Activated naive CD4-positive, alpha-beta T cell treated with anti-CD3 and anti-CD28 coated beads for 36 hours (primary cell): ENCODE measurements around the gene ACER1. TPM values are rescaled to one million over a fixed set of nuclear protein-coding genes. Genes with fewer than 3 reads are reported as not detected.
A peak's percentile ranks its signal among the peaks of the same experiment; 100 is the strongest.

ENCODE experiments used
- CTCF ChIA-PET: fragments of 350-600 bp; sonication (Branson Sonifier 250); formaldehyde crosslinking; loops from one replicate; lab custom pipeline; 2021; ENCODE audit warnings: antibody characterized with exemption; lab: Charles Lee
- DNase-seq: peaks from one replicate; pipeline ENCODE4 v3.0.0-alpha.2; 2020
- H3K27ac Mint-ChIP-seq: one replicate; pipeline ENCODE4 v1.8.0; 2021; ENCODE audit warnings: mild to moderate bottlenecking, mixed read lengths
- H3K27me3 Mint-ChIP-seq: one replicate; pipeline ENCODE4 v1.8.0; 2021; ENCODE audit warnings: low read depth, mixed read lengths
- H3K36me3 Mint-ChIP-seq: one replicate; pipeline ENCODE4 v1.8.0; 2021; ENCODE audit warnings: low read depth, mixed read lengths
- H3K4me1 Mint-ChIP-seq: one replicate; pipeline ENCODE4 v1.8.0; 2021; ENCODE audit warnings: low read depth, mixed read lengths
- H3K4me3 Mint-ChIP-seq: one replicate; pipeline ENCODE4 v1.8.0; 2021; ENCODE audit warnings: mild to moderate bottlenecking, moderate library complexity, mixed read lengths
- H3K9me3 Mint-ChIP-seq: one replicate; pipeline ENCODE4 v1.8.0; 2021; ENCODE audit warnings: mixed read lengths
- intact Hi-C: fragments of 100-400 bp; cut with micrococcal nuclease; formaldehyde crosslinking; loops from one replicate; pipeline ENCODE4 v1.15.1; 2023
- total RNA-seq, 2 experiments: library from RNA; stranded (reverse); gene quantifications; one replicate each; pipeline ENCODE4 v1.2.3, GENCODE V29; 2021

ACER1 gene
- total RNA-seq, 2 experiments from 2014 or later = not detected

- CTCF ChIA-PET = interaction anchor here (1.1 kb wide), 1 partner anchor 97 kb away, joined by 3 read pairs; no protein-coding TSS in a partner anchor
- no peak overlapping the region for H3K4me3 Mint-ChIP-seq
- H3K9me3 Mint-ChIP-seq = no peaks in the 10 kb centered on the region
- peaks cover 17% of the 10 kb centered on the region for H3K36me3 Mint-ChIP-seq
- no peaks in the 10 kb centered on the region for H3K27me3 Mint-ChIP-seq
- peaks cover 31% of the 10 kb centered on the region for H3K4me1 Mint-ChIP-seq
- DNase-seq = no peak
- no peak overlapping the region for H3K27ac Mint-ChIP-seq
- intact Hi-C loops = loop anchor here (10.0 kb wide), 1 partner anchor 234 kb away; the partner anchor contains the start of gene TUBB4A
Measured at GRCh38 chr19:6270822-6271221, 62.6 kb downstream of the ACER1 start.

- peaks cover 17% of the 10 kb centered on the region for H3K36me3 Mint-ChIP-seq
- H3K9me3 Mint-ChIP-seq = no peaks in the 10 kb centered on the region
- H3K4me1 Mint-ChIP-seq = peaks cover 29% of the 10 kb centered on the region
- no peak overlapping the region for H3K27ac Mint-ChIP-seq
- DNase-seq = no peak
- intact Hi-C loops = loop anchor here (10.0 kb wide), 1 partner anchor 235 kb away; the partner anchor contains the start of gene TUBB4A
- no peaks in the 10 kb centered on the region for H3K27me3 Mint-ChIP-seq
- no peak overlapping the region for H3K4me3 Mint-ChIP-seq
- CTCF ChIA-PET = interaction anchor here (1.1 kb wide), 1 partner anchor 96 kb away, joined by 3 read pairs; no protein-coding TSS in a partner anchor
Measured at GRCh38 chr19:6270076-6270745, 63.2 kb downstream of the ACER1 start.

- Mint-ChIP-seq H3K27me3 (no peaks in the 10 kb centered on the region), H3K36me3 (peaks cover 19% of the 10 kb centered on the region), H3K4me3 (no peak overlapping the region), H3K27ac (no peak overlapping the region), H3K4me1 (peaks cover 26% of the 10 kb centered on the region), H3K9me3 (no peaks in the 10 kb centered on the region)
- no peak for DNase-seq
- intact Hi-C loops = no loop called here
- CTCF ChIA-PET = no interaction called here
Measured at GRCh38 chr19:6269101-6269886, 64.1 kb downstream of the ACER1 start.

GRCh38 chr19:6268382-6268771 is 65.0 kb downstream of the ACER1 start:
- intact Hi-C loops = no loop called here
- H3K27me3 Mint-ChIP-seq = no peaks in the 10 kb centered on the region
- no peak for DNase-seq
- peaks cover 19% of the 10 kb centered on the region for H3K36me3 Mint-ChIP-seq
- CTCF ChIA-PET = interaction anchor here (0.6 kb wide), 1 partner anchor 621 kb away, joined by 3 read pairs; no protein-coding TSS in a partner anchor
- peaks cover 18% of the 10 kb centered on the region for H3K4me1 Mint-ChIP-seq
- H3K9me3 Mint-ChIP-seq = no peaks in the 10 kb centered on the region
- H3K27ac Mint-ChIP-seq = peak overlapping the region; percentile 66
- H3K4me3 Mint-ChIP-seq = no peak overlapping the region

- peaks cover 14% of the 10 kb centered on the region for H3K4me1 Mint-ChIP-seq
- H3K36me3 Mint-ChIP-seq = peaks cover 20% of the 10 kb centered on the region
- intact Hi-C loops = no loop called here
- H3K27ac Mint-ChIP-seq = peak overlapping the region; percentile 66
- no peak overlapping the region for H3K4me3 Mint-ChIP-seq
- CTCF ChIA-PET = interaction anchor here (0.6 kb wide), 1 partner anchor 622 kb away, joined by 3 read pairs; no protein-coding TSS in a partner anchor
- no peaks in the 10 kb centered on the region for H3K9me3 Mint-ChIP-seq
- no peaks in the 10 kb centered on the region for H3K27me3 Mint-ChIP-seq
- DNase-seq = no peak
Measured at GRCh38 chr19:6267552-6268381, 65.6 kb downstream of the ACER1 start.

- Mint-ChIP-seq H3K9me3 (no peaks in the 10 kb centered on the region), H3K36me3 (peaks cover 12% of the 10 kb centered on the region), H3K27ac (no peak overlapping the region), H3K4me3 (no peak overlapping the region), H3K4me1 (no peaks in the 10 kb centered on the region), H3K27me3 (no peaks in the 10 kb centered on the region)
- CTCF ChIA-PET = no interaction called here
- intact Hi-C loops = no loop called here
- no peak for DNase-seq
Measured at GRCh38 chr19:6264803-6265202, 68.6 kb downstream of the ACER1 start.

- no peak overlapping the region for H3K27ac Mint-ChIP-seq
- CTCF ChIA-PET = no interaction called here
- no peak overlapping the region for H3K4me3 Mint-ChIP-seq
- no peaks in the 10 kb centered on the region for H3K27me3 Mint-ChIP-seq
- H3K4me1 Mint-ChIP-seq = no peaks in the 10 kb centered on the region
- peaks cover 19% of the 10 kb centered on the region for H3K36me3 Mint-ChIP-seq
- intact Hi-C loops = no loop called here
- DNase-seq = no peak
- H3K9me3 Mint-ChIP-seq = no peaks in the 10 kb centered on the region
Measured at GRCh38 chr19:6263735-6264444, 69.5 kb downstream of the ACER1 start.

- Mint-ChIP-seq H3K27ac (no peak overlapping the region), H3K4me1 (no peaks in the 10 kb centered on the region), H3K4me3 (no peak overlapping the region), H3K27me3 (no peaks in the 10 kb centered on the region), H3K36me3 (peaks cover 20% of the 10 kb centered on the region), H3K9me3 (no peaks in the 10 kb centered on the region)
- intact Hi-C loops = no loop called here
- CTCF ChIA-PET = no interaction called here
- DNase-seq = no peak
Measured at GRCh38 chr19:6263306-6263705, 70.1 kb downstream of the ACER1 start.

GRCh38 chr19:6262519-6262918 is 70.9 kb downstream of the ACER1 start:
- H3K36me3 Mint-ChIP-seq = peaks cover 20% of the 10 kb centered on the region
- no peaks in the 10 kb centered on the region for H3K9me3 Mint-ChIP-seq
- intact Hi-C loops = no loop called here
- CTCF ChIA-PET = no interaction called here
- H3K4me3 Mint-ChIP-seq = no peak overlapping the region
- H3K4me1 Mint-ChIP-seq = no peaks in the 10 kb centered on the region
- no peaks in the 10 kb centered on the region for H3K27me3 Mint-ChIP-seq
- no peak overlapping the region for H3K27ac Mint-ChIP-seq
- DNase-seq = no peak

GRCh38 chr19:6261883-6262282 is 71.5 kb downstream of the ACER1 start:
- H3K36me3 Mint-ChIP-seq = peaks cover 24% of the 10 kb centered on the region
- H3K27ac Mint-ChIP-seq = no peak overlapping the region
- no peaks in the 10 kb centered on the region for H3K27me3 Mint-ChIP-seq
- intact Hi-C loops = no loop called here
- no peaks in the 10 kb centered on the region for H3K9me3 Mint-ChIP-seq
- H3K4me1 Mint-ChIP-seq = peaks cover 1% of the 10 kb centered on the region
- CTCF ChIA-PET = no interaction called here
- DNase-seq = no peak
- no peak overlapping the region for H3K4me3 Mint-ChIP-seq

- Mint-ChIP-seq H3K4me1 (peaks cover 4% of the 10 kb centered on the region), H3K27ac (no peak overlapping the region), H3K4me3 (no peak overlapping the region), H3K36me3 (peaks cover 24% of the 10 kb centered on the region), H3K27me3 (no peaks in the 10 kb centered on the region), H3K9me3 (no peaks in the 10 kb centered on the region)
- intact Hi-C loops = no loop called here
- DNase-seq = peak; percentile 41
- CTCF ChIA-PET = interaction anchor here (0.6 to 1.5 kb wide), 2 partner anchors 14 to 385 kb away, joined by 3 read pairs; no protein-coding TSS in a partner anchor
Measured at GRCh38 chr19:6260912-6261650, 72.3 kb downstream of the ACER1 start.
